NCI-H345 treated with DMSO at 0.1 percent for 48 hours (cell line): ENCODE data around the gene BPIFB2.
"Not testable (repeated sequence)": the region's sequence is repeated elsewhere in the genome, so short reads cannot be mapped to it uniquely, and the experiment has no call there.

ENCODE experiments used
- DNase-seq: peaks from one replicate; lab custom pipeline; 2025; ENCODE audit not compliant: unreplicated experiment; lab: John Stamatoyannopoulos, UW

BPIFB2 gene

GRCh38 chr20:32970115-32970972 lies 37.2 kb upstream of the BPIFB2 start:
- DNase-seq = no peak

GRCh38 chr20:32970973-32971300 lies 36.6 kb upstream of the BPIFB2 start:
- no peak for DNase-seq

DNA sequence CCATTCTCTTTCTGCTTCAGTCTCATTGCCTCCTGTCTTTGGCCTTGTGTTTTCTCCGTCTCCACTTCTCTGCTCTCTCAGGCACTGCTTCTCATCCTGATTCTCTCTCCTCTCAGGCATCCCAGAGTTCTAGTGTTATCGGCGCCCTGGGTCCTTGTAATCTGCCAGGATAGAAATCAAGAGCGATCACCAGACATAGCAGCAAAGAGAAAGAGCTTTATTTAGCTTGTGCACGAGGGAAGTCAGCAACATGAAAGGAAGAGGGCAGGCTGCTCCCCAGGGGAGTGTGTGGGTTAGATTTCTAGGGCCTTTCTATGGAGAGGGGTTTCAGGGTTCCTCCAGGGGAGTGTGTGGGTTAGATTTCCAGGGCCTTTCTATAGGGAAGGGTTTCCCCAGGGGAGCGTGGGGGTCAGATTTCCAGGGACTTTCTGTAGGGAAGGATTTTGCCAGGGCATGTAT lies 35.8 kb upstream of the BPIFB2 start:
- DNase-seq = no peak

- no peak for DNase-seq
These were observed 35.1 kb upstream of the BPIFB2 start for GRCh38 chr20:32972181-32973076.

- DNase-seq = no peak
These were observed 34.3 kb upstream of the BPIFB2 start for GRCh38 chr20:32973077-32973717.

DNA sequence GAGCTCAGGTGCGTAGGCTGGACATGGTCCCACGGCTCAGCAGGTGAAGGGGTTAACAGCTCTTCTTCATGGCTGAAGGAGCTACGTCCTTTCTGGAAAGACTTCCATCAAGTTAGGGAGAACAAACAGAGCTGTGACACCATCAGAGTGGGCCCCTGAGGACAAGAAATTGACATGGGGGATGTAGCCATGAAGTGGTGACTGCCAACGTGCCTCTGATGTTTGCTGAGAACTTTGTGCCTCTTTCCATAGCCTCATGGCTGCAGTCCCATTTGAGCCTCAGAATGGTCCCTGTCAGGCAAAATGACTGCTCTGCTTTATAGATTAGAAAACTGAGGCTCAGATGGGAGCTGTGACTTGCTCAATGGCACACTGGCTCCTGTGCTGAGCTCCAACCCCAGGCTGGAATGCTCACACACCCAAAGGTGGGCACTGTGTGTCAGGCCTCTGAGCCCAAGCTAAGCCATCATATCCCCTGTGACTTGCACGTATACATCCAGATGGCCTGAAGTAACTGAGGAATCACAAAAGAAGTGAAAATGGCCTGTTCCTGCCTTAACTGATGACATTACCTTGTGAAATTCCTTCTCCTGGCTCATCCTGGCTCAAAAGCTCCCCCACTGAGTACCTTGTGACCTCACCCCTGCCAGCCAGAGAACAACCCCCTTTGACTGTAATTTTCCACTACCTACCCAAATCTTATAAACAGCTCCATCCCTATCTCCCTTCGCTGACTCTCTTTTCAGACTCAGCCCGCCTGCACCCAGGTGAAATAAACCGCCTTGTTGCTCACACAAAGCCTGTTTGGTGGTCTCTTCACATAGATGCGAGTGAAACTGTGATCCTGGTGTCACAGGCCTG lies 33.1 kb upstream of the BPIFB2 start:
- DNase-seq = not testable (repeated sequence)

DNA sequence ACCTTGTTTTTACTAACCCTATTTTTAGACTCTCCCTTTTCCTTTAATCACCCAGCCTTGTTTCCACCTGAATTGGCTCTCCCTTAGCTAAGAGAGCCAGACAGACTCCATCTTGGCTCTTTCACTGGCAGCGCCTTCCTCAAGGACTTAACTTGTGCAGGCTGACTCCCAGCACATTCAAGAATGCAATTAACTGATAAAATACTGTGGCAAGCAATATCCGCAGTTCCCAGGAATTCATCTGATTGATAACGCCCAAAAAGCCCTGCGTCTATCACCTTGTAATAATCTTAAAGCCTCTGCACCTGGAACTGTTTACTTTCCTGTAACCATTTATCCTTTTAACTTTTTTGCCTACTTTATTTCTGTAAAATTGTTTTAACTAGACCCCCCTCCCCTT lies 32.4 kb upstream of the BPIFB2 start:
- DNase-seq = not testable (repeated sequence)

DNA sequence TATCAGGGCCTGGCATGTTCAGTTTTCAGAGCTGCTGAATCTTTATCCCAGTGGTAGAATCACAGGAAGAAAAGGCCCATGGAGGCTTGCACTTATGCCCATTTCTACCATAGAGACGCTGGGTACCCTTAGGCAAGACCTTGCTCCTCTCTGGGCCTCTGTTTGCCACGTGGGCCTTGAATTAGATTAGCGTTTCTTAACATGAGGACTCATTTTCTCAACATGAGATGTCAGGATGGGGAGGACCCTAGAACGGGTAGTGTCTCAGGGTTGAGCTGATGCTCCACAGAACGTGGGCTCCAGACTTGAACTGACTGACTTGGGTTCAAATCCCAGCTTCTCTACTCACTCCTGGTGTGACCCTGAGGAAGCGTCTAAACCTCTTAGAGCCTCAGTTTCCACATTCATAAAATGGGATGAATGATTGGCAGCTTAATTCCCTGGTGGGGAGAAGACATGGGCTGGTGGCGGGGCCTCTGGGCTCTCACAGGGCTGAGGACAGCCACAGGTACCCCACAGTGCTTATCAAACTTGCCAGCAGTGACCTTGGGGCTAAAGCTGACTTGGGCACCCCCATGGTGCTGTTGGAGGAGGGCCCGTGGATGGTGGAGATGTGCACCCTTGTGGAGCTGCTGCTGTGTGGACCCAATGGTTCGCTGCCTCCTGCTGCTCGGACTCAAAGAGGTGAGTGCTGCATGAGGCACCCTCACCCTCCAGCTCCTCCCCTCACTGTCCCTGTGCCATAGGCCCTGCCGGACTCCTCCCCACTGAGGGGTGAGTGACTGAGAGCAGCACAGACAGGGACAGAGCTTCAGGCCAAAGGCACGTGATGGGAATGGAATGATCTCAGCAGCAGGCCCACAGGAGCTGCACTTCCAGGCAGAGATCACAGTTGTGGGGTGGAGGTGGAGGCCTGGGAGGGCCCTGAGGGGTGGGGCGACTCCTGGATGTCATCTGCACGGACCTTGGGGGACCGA lies 31.5 kb upstream of the BPIFB2 start:
- DNase-seq = no peak

- DNase-seq = no peak
These were observed 30.8 kb upstream of the BPIFB2 start for GRCh38 chr20:32976746-32977145.

GRCh38 chr20:32977281-32978008 lies 30.1 kb upstream of the BPIFB2 start:
- DNase-seq = no peak

- no peak for DNase-seq
These were observed 29.5 kb upstream of the BPIFB2 start for GRCh38 chr20:32978009-32978335.

- no peak for DNase-seq
These were observed 28.1 kb upstream of the BPIFB2 start for GRCh38 chr20:32979201-32979998.

GRCh38 chr20:32980131-32980941 lies 27.2 kb upstream of the BPIFB2 start:
- DNase-seq = no peak

DNA sequence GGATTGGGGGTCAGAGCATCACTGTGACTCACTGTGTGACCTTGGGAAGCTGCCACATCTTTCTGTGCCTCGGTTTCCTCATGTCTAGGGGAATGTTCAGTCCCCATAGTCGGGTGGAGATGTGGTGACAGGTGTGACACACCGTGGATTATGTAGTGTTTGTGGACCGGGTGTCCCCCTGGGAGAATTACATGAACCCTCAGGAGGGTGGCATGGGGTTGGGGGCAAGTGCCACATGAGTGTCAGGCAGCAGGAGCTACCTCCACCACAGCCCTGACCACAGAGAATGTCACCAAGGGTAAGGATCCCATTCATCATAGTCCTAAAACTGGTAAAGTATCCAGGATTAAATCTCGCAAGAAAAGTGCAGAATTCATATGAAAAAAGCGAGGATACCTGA lies 26.5 kb upstream of the BPIFB2 start:
- no peak for DNase-seq

- no peak for DNase-seq
These were observed 24.7 kb upstream of the BPIFB2 start for GRCh38 chr20:32982617-32983458.

DNA sequence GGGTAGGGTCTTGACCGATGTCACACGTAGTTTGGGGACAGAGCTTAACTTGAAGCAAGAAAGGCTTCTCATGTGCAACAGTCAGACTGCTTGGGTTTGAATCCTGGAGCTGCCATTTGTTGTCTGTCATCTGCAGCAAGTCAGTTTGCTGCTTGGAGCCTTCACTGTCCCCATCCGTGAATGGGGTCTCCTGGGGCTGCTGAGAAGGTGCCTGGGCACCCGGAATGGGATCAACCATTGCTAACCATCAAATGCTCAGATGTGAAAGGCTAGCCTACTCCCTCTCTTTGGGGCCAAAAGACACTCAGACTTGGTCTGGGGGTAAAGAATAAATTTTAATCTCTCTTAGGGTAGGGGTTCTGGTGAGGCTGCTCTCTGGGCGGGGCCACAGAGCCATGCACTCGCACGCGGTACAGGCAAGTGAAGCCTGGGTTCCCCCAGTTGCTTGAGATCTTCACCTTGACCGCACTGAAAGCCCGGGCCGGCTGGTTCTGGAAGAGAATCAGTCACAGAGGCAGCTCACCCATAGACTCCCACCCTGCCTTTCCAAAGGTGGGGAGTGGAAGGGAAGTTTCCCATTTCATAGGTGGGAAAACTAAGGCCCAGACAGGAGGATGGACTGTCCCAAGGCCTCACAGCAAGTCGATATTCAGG lies 23.9 kb upstream of the BPIFB2 start:
- DNase-seq = no peak
